Measurements from ENCODE around the gene ANKRD44. TPM values are rescaled to one million over a fixed set of nuclear protein-coding genes. Genes with fewer than 3 reads are reported as not detected.

Gene ANKRD44
- total RNA-seq, 4 donors from 2014 or later, result 24.4 to 51.8 (median 35.7) TPM

DNA sequence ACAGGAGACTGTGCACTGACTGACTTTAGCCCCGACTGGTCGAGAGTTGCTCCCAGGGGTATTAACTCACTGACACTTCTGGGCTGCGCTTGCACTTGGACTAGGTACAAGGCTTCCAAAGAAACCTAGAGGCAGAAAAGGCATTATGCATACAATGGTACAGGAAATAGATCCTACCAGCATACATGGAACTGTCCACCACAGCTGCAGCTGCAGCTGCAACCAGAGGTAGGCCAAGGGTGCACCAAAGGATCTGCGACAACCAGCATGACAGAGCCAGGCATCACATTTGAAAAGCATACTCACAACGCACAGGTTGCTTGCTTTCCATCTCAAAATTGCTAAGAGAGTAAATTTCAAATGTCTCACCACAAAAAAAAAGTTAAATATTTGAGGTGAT lies 361.5 kb downstream of the ANKRD44 start:
- H3K36me3 ChIP-seq, result no peaks in the 10 kb centered on the region
- WGBS, 2 donors (ENCODE audit: low coverage in 1 of 2), result 63 to 75% methylated on average over 4 to 5 of the region's 5 CpGs
- no peak overlapping the region for H3K27ac ChIP-seq

GRCh38 chr2:196944570-196944969 lies 366.0 kb downstream of the ANKRD44 start:
- ATAC-seq, result no peak
- Histone ChIP-seq H3K4me1 (no peaks in the 10 kb centered on the region), H3K27ac (no peak overlapping the region), H3K27me3 (no peaks in the 10 kb centered on the region), H3K36me3 (no peaks in the 10 kb centered on the region), H3K4me3 (no peak overlapping the region), H3K9me3 (no peaks in the 10 kb centered on the region)
- 51 to 54% methylated on average over 3 to 4 of the region's 4 CpGs for WGBS, 2 donors (ENCODE audit: low coverage in 1 of 2)
- no peak for TF ChIP-seq POLR2A (IDR thresholded peaks at IDR 0.05)
- TF ChIP-seq EP300 (IDR thresholded peaks at IDR 0.05), result no peak
- TF ChIP-seq POLR2AphosphoS5 (IDR thresholded peaks at IDR 0.05), result no peak
- no peak for TF ChIP-seq CTCF (IDR thresholded peaks at IDR 0.05)

More for the DNA sequence above, 361.5 kb downstream of the ANKRD44 start:
- no peak for ATAC-seq
- no peak for TF ChIP-seq EP300 (IDR thresholded peaks at IDR 0.05)
- no peak for TF ChIP-seq POLR2A (IDR thresholded peaks at IDR 0.05)
- TF ChIP-seq POLR2AphosphoS5 (IDR thresholded peaks at IDR 0.05), result no peak
- TF ChIP-seq CTCF (IDR thresholded peaks at IDR 0.05), result no peak
- no peaks in the 10 kb centered on the region for H3K27me3 ChIP-seq
- no peak overlapping the region for H3K4me3 ChIP-seq
- H3K4me1 ChIP-seq, result no peaks in the 10 kb centered on the region
- no peaks in the 10 kb centered on the region for H3K9me3 ChIP-seq

GRCh38 chr2:196941398-196942078 lies 369.0 kb downstream of the ANKRD44 start:
- no peak overlapping the region for H3K27ac ChIP-seq
- H3K27me3 ChIP-seq, result no peaks in the 10 kb centered on the region
- TF ChIP-seq CTCF (IDR thresholded peaks at IDR 0.05) (no peak), EP300 (IDR thresholded peaks at IDR 0.05) (no peak), POLR2AphosphoS5 (IDR thresholded peaks at IDR 0.05) (no peak), POLR2A (IDR thresholded peaks at IDR 0.05) (no peak)
- H3K4me1 ChIP-seq, result no peaks in the 10 kb centered on the region
- H3K9me3 ChIP-seq, result no peaks in the 10 kb centered on the region
- ATAC-seq, result no peak
- no peaks in the 10 kb centered on the region for H3K36me3 ChIP-seq
- no peak overlapping the region for H3K4me3 ChIP-seq
- 31 to 63% methylated on average over 2 to 4 of the region's 4 CpGs for WGBS, 2 donors (ENCODE audit: low coverage in 1 of 2)

DNA sequence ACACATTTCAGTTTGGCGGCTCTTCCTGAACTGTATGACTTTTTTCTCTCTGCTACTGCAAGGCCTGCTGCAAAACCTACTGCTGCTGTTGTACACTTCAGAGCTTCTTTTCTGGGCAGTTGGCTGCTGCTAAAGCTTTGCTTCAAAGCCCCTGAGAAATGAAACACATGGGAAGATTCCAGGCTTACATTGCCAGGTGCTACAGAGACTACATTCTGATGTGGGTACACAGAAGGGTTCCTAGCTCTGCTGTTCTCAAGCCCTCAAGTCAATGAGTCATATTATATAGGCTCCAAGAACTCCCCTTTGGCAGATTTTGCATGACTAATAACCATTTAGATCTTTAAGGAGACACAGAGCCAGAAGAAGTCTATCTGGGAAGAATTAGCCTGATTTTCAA lies 371.2 kb downstream of the ANKRD44 start:
- no peak overlapping the region for H3K4me3 ChIP-seq
- no peaks in the 10 kb centered on the region for H3K36me3 ChIP-seq
- H3K27ac ChIP-seq, result no peak overlapping the region
- H3K9me3 ChIP-seq, result no peaks in the 10 kb centered on the region
- ATAC-seq, result no peak
- no peaks in the 10 kb centered on the region for H3K4me1 ChIP-seq
- 70 to 100% methylated on average over 1 of the region's 1 CpG for WGBS, 2 donors (ENCODE audit: low coverage in 1 of 2)
- TF ChIP-seq POLR2AphosphoS5 (IDR thresholded peaks at IDR 0.05) (no peak), POLR2A (IDR thresholded peaks at IDR 0.05) (no peak), EP300 (IDR thresholded peaks at IDR 0.05) (no peak), CTCF (IDR thresholded peaks at IDR 0.05) (no peak)
- no peaks in the 10 kb centered on the region for H3K27me3 ChIP-seq

Other genes starting within 250 kb of the ANKRD44 start
- 100 to 1,000 TPM; 111 to 309 (median 188) TPM for gene SF3B1, start 124.2 kb upstream of the ANKRD44 start, total RNA-seq
- gene COQ10B, start 142.8 kb upstream of the ANKRD44 start, total RNA-seq, result 10 to 100 TPM; 36.9 to 66.8 (median 42.2) TPM
- gene HSPD1, start 189.1 kb upstream of the ANKRD44 start, total RNA-seq, result 100 to 1,000 TPM; 120 to 145 (median 144) TPM
- 10 to 100 TPM; 59.3 to 91.3 (median 74.0) TPM for gene HSPE1, start 189.6 kb upstream of the ANKRD44 start, total RNA-seq
- 10 to 100 TPM; 32.0 to 53.9 (median 36.8) TPM for gene MOB4, start 205.3 kb upstream of the ANKRD44 start, total RNA-seq

Measured in gastroesophageal sphincter (tissue), 4 donors.